Measurements from ENCODE around the gene FOXC2.

DNA sequence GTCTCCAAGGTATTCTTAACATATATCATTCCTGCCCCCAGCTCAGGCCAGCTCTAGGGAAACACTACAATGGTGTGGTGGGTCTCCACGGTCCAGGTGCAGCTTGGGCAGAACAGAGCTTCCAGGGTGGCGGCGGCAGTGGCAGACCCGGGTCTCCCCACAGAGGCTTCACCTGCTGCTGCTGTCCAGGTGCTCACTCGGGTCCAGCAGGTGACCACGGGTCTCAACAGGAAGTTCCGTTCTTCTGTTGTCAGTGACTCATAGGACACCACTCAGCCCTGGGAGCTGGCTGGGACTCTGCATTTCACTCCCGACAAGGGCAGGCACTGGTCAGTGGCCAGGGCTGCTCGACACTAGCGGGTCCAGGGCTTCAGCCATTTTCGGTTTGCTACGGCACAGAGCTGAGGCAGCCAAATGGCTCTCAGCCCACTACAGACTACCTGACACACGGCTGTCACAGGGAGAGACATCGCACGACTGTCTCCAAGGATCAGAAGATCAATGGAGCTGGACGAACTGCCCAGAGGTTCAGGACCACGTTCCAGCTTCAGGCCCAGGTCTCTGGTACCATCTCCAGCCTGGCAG is 28.3 kb upstream of the FOXC2 start:
- TF ChIP-seq, protein P1, sequence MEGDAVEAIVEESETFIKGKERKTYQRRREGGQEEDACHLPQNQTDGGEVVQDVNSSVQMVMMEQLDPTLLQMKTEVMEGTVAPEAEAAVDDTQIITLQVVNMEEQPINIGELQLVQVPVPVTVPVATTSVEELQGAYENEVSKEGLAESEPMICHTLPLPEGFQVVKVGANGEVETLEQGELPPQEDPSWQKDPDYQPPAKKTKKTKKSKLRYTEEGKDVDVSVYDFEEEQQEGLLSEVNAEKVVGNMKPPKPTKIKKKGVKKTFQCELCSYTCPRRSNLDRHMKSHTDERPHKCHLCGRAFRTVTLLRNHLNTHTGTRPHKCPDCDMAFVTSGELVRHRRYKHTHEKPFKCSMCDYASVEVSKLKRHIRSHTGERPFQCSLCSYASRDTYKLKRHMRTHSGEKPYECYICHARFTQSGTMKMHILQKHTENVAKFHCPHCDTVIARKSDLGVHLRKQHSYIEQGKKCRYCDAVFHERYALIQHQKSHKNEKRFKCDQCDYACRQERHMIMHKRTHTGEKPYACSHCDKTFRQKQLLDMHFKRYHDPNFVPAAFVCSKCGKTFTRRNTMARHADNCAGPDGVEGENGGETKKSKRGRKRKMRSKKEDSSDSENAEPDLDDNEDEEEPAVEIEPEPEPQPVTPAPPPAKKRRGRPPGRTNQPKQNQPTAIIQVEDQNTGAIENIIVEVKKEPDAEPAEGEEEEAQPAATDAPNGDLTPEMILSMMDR (IDR thresholded peaks at IDR 0.05), result no peak
- TF ChIP-seq POLR2A (IDR thresholded peaks at IDR 0.05), result no peak
